ENCODE data around the gene TMEM45A.

TMEM45A gene

DNA sequence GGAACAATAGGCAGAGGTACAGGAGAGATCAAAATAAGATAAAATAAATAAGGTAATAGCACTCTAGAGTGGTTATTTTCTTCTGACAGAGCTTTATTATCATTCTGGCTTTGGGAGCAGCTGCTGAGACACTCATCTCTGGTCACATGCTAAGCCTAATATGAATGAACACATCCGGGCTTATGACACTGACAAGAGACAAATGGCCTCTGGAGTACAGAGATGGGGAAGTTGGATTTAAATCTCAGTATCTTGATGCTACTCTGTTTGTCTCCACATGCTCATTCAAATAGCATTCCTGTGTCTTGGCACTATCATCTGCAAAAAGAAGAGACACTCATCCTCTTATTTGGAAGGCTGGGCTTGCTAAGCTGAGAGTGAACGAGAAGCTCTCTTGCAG lies 55.6 kb downstream of the TMEM45A start:
- peak; percentile 89 for ATAC-seq
- TF ChIP-seq ISL1 (CRISPR knock-in tag; IDR thresholded peaks at IDR 0.05), result peak; percentile 53; the same call in 1 of the 2 replicates
- 0 out of 2 replicates have a peak, but pooled peaks have one; percentile 55 for TF ChIP-seq SNAI2 (CRISPR knock-in tag; IDR thresholded peaks at IDR 0.05)
- TF ChIP-seq, protein P1, sequence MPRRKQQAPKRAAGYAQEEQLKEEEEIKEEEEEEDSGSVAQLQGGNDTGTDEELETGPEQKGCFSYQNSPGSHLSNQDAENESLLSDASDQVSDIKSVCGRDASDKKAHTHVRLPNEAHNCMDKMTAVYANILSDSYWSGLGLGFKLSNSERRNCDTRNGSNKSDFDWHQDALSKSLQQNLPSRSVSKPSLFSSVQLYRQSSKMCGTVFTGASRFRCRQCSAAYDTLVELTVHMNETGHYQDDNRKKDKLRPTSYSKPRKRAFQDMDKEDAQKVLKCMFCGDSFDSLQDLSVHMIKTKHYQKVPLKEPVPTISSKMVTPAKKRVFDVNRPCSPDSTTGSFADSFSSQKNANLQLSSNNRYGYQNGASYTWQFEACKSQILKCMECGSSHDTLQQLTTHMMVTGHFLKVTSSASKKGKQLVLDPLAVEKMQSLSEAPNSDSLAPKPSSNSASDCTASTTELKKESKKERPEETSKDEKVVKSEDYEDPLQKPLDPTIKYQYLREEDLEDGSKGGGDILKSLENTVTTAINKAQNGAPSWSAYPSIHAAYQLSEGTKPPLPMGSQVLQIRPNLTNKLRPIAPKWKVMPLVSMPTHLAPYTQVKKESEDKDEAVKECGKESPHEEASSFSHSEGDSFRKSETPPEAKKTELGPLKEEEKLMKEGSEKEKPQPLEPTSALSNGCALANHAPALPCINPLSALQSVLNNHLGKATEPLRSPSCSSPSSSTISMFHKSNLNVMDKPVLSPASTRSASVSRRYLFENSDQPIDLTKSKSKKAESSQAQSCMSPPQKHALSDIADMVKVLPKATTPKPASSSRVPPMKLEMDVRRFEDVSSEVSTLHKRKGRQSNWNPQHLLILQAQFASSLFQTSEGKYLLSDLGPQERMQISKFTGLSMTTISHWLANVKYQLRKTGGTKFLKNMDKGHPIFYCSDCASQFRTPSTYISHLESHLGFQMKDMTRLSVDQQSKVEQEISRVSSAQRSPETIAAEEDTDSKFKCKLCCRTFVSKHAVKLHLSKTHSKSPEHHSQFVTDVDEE (CRISPR knock-in tag; IDR thresholded peaks at IDR 0.05), result 0 out of 2 replicates have a peak, but pooled peaks have one; percentile 13
- TF ChIP-seq CSRNP3 (CRISPR knock-in tag; IDR thresholded peaks at IDR 0.05), result no peak

GRCh38 chr3:100553618-100554372 lies 61.4 kb downstream of the TMEM45A start:
- ATAC-seq, result no peak
- no peak for TF ChIP-seq TOX (CRISPR knock-in tag; IDR thresholded peaks at IDR 0.05; ENCODE audit: borderline replicate concordance)
- TF ChIP-seq ZFP30 (CRISPR knock-in tag; IDR thresholded peaks at IDR 0.05), result no peak
- no peak for TF ChIP-seq CSDC2 (CRISPR knock-in tag; IDR thresholded peaks at IDR 0.05)
- TF ChIP-seq OSR1 (CRISPR knock-in tag; IDR thresholded peaks at IDR 0.05), result no peak
- no peak for TF ChIP-seq ISL1 (CRISPR knock-in tag; IDR thresholded peaks at IDR 0.05)
- TF ChIP-seq SNAI2 (CRISPR knock-in tag; IDR thresholded peaks at IDR 0.05), result no peak
- TF ChIP-seq, protein P2, sequence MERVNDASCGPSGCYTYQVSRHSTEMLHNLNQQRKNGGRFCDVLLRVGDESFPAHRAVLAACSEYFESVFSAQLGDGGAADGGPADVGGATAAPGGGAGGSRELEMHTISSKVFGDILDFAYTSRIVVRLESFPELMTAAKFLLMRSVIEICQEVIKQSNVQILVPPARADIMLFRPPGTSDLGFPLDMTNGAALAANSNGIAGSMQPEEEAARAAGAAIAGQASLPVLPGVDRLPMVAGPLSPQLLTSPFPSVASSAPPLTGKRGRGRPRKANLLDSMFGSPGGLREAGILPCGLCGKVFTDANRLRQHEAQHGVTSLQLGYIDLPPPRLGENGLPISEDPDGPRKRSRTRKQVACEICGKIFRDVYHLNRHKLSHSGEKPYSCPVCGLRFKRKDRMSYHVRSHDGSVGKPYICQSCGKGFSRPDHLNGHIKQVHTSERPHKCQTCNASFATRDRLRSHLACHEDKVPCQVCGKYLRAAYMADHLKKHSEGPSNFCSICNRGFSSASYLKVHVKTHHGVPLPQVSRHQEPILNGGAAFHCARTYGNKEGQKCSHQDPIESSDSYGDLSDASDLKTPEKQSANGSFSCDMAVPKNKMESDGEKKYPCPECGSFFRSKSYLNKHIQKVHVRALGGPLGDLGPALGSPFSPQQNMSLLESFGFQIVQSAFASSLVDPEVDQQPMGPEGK (CRISPR knock-in tag; IDR thresholded peaks at IDR 0.05; ENCODE audit: borderline replicate concordance), result no peak
- no peak for TF ChIP-seq TCF4 (CRISPR knock-in tag; IDR thresholded peaks at IDR 0.05; ENCODE audit: borderline replicate concordance)
- no peak for TF ChIP-seq ZNF565 (CRISPR knock-in tag; conservative IDR thresholded peaks at IDR 0.05; ENCODE audit: low read depth)
- TF ChIP-seq GLIS3 (CRISPR knock-in tag; IDR thresholded peaks at IDR 0.05), result no peak
- no peak for TF ChIP-seq ZFP3 (CRISPR knock-in tag; IDR thresholded peaks at IDR 0.05)
- TF ChIP-seq, protein P1 (CRISPR knock-in tag; IDR thresholded peaks at IDR 0.05), result no peak

DNA sequence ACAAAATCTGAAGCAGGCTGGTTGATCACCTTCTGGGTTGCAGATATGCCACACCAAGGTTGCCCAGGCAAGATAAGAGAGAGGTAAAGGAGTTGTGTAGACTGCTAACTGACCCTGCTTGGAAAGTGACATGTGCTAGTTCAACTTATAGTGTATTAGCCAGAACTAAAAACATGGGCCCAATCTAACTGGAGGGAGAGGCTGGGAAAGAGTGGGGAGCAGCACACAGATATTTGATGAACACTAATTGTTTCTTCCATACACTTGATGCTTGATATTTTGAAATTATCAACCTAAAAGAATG lies 61.9 kb downstream of the TMEM45A start:
- no peak for TF ChIP-seq ZFP3 (CRISPR knock-in tag; IDR thresholded peaks at IDR 0.05)
- TF ChIP-seq ZFP30 (CRISPR knock-in tag; IDR thresholded peaks at IDR 0.05), result no peak
- no peak for TF ChIP-seq PPARA (CRISPR knock-in tag; IDR thresholded peaks at IDR 0.05; ENCODE audit: borderline replicate concordance)
- no peak for TF ChIP-seq ZC3H10 (CRISPR knock-in tag; IDR thresholded peaks at IDR 0.05)
- no peak for ATAC-seq

GRCh38 chr3:100556673-100557310 lies 64.4 kb downstream of the TMEM45A start:
- no peak for TF ChIP-seq OSR1 (CRISPR knock-in tag; IDR thresholded peaks at IDR 0.05)
- peak; percentile 16; the same call in 1 of the 2 replicates for TF ChIP-seq ISL1 (CRISPR knock-in tag; IDR thresholded peaks at IDR 0.05)
- no peak for TF ChIP-seq ZFP3 (CRISPR knock-in tag; IDR thresholded peaks at IDR 0.05)
- ATAC-seq, result peak; percentile 44; the same call in 2 of the 3 replicates

Measured in SK-N-SH treated with all-trans-retinoic acid at 6 μM for 48 hours (cell line).